Sigmoid colon (tissue), 7 donors: Measurements from ENCODE around the gene ARMH1. TPM values are rescaled to one million over a fixed set of nuclear protein-coding genes. Genes with fewer than 3 reads are reported as not detected.

Experiments
- DNase-seq: peaks from one replicate; pipeline ENCODE4 v3.0.0-alpha.2; 2019
- H3K27ac ChIP-seq, 4 donors: fragments of 200-600 bp; sonication (generic); one replicate each; pipeline ENCODE4 v1.5.1; 2016 to 2019; ENCODE audit warnings: mild to moderate bottlenecking in 1 of 4
- H3K27me3 ChIP-seq, 3 donors: fragments of 200-600 bp; sonication (generic); one replicate each; pipeline ENCODE4 v1.5.1; 2019; ENCODE audit warnings: mild to moderate bottlenecking in 1 of 3
- H3K36me3 ChIP-seq, 4 donors: fragments of 200-600 bp; sonication (generic); one replicate each; pipeline ENCODE4 v1.5.1; 2016 to 2019
- H3K4me1 ChIP-seq, 4 donors: fragments of 200-600 bp; sonication (generic); one replicate each; pipeline ENCODE4 v1.5.1; 2017 to 2019
- H3K4me3 ChIP-seq, 4 donors: fragments of 200-600 bp; sonication (generic); one replicate each; pipeline ENCODE4 v1.5.1; 2017 to 2019; ENCODE audit warnings: mild to moderate bottlenecking in 2 of 4, moderate library complexity in 1 of 4
- H3K9me3 ChIP-seq, 4 donors: fragments of 200-600 bp in 3 of 4; sonication (generic) in 3 of 4; one replicate each; pipeline versions ENCODE4 v1.5.1 to v1.6.1; 2013 to 2019
- CTCF ChIP-seq, 4 experiments: fragments of 450-650 bp in 3 of 4; fragments of 200-600 bp in 1 of 4; IDR thresholded peaks; one replicate each; pipeline ENCODE4 v1.5.1; 2016 to 2019; ENCODE audit warnings: antibody characterized with exemption in 4 of 4, mild to moderate bottlenecking in 3 of 4, moderate library complexity in 2 of 4
- EP300 ChIP-seq, 4 donors: sonication (generic); formaldehyde crosslinking; IDR thresholded peaks; one replicate each; pipeline ENCODE4 v1.6.1; 2017; ENCODE audit warnings: antibody characterized with exemption in 4 of 4
- POLR2A ChIP-seq, 2 donors: fragments of 450-650 bp; IDR thresholded peaks; one replicate each; pipeline ENCODE4 v1.6.1; 2016; ENCODE audit warnings: antibody characterized with exemption in 2 of 2, mild to moderate bottlenecking in 2 of 2, moderate library complexity in 2 of 2
- POLR2AphosphoS5 ChIP-seq, 4 donors: sonication (generic); formaldehyde crosslinking; IDR thresholded peaks; one replicate each; pipeline ENCODE4 v1.6.1; 2017; ENCODE audit warnings: antibody characterized with exemption in 4 of 4
- WGBS, 2 donors: extraction: QIAGEN DNeasy Blood & Tissue Kit; methylation state at CpG; one replicate each; pipeline ENCODE4 v1.1.7; 2013; 5-methylcytosine and 5-hydroxymethylcytosine counted together
- intact Hi-C: fragments of 100-400 bp; cut with DNase I; formaldehyde crosslinking; loops from one replicate; pipeline ENCODE4 v1.15.1; 2023
- polyA plus RNA-seq, 3 donors: library from polyadenylated mRNA; stranded (reverse); fragments of 200-250 nt; gene quantifications; one replicate each; pipeline ENCODE4 v1.2.3, GENCODE V29; 2013
- total RNA-seq, 4 donors: library from RNA; depleted of rRNA; stranded (reverse); fragments of >200 nt; gene quantifications; one replicate each; pipeline ENCODE4 v1.1.0, GENCODE V29; 2016
- donor health status: healthy with polysubstance abuse.
- donor health status: Bipolar disorder and iron deficiency.
- donor health status: healthy.

The ARMH1 gene
- total and polyA plus RNA-seq, 7 donors: 0.33 to 23.0 (median 1.3) TPM; not detected in 3

DNA sequence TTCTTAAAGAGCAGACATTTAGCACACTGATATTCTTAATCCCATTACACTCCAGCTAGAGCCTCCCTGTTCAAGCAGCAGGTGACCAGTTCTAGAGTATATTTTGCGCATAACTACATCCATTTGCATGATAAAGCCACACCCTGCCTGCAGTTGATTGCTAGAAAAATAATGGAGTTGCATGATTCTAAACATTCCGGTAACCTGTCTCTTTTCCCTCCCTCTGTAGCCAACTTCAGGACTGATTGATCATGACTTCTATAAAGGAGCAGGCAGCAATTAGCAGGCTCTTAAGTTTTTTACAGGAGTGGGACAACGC lies 14.9 kb downstream of the ARMH1 start:
- Histone ChIP-seq H3K4me3 (no peak overlapping the region), H3K27me3 (no peaks in the 10 kb centered on the region), H3K4me1 (no peaks in the 10 kb centered on the region), H3K36me3 (no peaks in the 10 kb centered on the region), H3K9me3 (no peaks in the 10 kb centered on the region), H3K27ac (no peak overlapping the region)
- DNase-seq: no peak
- TF ChIP-seq POLR2A (IDR thresholded peaks at IDR 0.05) (no peak), CTCF (IDR thresholded peaks at IDR 0.05) (no peak), EP300 (IDR thresholded peaks at IDR 0.05) (no peak), POLR2AphosphoS5 (IDR thresholded peaks at IDR 0.05) (no peak)
- 54 to 82% methylated on average over 3 of the region's 3 CpGs for WGBS, 2 donors
- intact Hi-C loops: no loop called here

DNA sequence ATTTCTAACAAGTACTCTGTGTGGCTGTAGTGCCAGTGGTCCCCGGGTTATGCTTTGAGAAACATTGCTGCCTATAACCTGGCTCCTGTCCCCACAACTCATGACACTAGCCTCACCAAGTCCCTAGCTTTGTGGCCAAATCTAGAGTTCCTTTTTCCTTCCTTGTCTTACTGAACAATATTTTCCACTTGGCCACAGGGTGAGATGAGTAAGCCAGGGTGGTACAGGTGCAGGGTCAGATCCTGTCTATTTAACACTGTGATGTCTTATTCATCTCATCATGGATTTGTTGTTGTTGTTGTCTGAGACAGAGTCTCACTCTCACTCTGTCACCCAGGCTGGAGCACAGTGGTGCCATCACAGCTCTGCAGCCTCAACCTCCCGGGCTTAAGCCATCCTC lies 18.6 kb downstream of the ARMH1 start:
- H3K36me3 ChIP-seq: no peaks in the 10 kb centered on the region
- 91 to 95% methylated on average over 2 of the region's 2 CpGs for WGBS, 2 donors
- no peaks in the 10 kb centered on the region for H3K9me3 ChIP-seq
- TF ChIP-seq CTCF (IDR thresholded peaks at IDR 0.05): no peak
- no peak for TF ChIP-seq POLR2A (IDR thresholded peaks at IDR 0.05)
- TF ChIP-seq POLR2AphosphoS5 (IDR thresholded peaks at IDR 0.05): no peak
- TF ChIP-seq EP300 (IDR thresholded peaks at IDR 0.05): no peak
- H3K27ac ChIP-seq: no peak overlapping the region
- H3K4me3 ChIP-seq: no peak overlapping the region
- no peaks in the 10 kb centered on the region for H3K4me1 ChIP-seq
- no peaks in the 10 kb centered on the region for H3K27me3 ChIP-seq
- intact Hi-C loops: no loop called here
- DNase-seq: no peak

GRCh38 chr1:44693900-44694299 lies 19.4 kb downstream of the ARMH1 start:
- H3K4me1 ChIP-seq: no peaks in the 10 kb centered on the region
- TF ChIP-seq POLR2AphosphoS5 (IDR thresholded peaks at IDR 0.05): no peak
- TF ChIP-seq CTCF (IDR thresholded peaks at IDR 0.05): no peak
- TF ChIP-seq POLR2A (IDR thresholded peaks at IDR 0.05): no peak
- TF ChIP-seq EP300 (IDR thresholded peaks at IDR 0.05): no peak
- no peak overlapping the region for H3K27ac ChIP-seq
- no peak overlapping the region for H3K4me3 ChIP-seq
- no peak for DNase-seq
- H3K27me3 ChIP-seq: no peaks in the 10 kb centered on the region
- 96 to 99% methylated on average over 3 of the region's 3 CpGs for WGBS, 2 donors
- intact Hi-C loops: no loop called here
- H3K9me3 ChIP-seq: no peaks in the 10 kb centered on the region
- no peaks in the 10 kb centered on the region for H3K36me3 ChIP-seq

DNA sequence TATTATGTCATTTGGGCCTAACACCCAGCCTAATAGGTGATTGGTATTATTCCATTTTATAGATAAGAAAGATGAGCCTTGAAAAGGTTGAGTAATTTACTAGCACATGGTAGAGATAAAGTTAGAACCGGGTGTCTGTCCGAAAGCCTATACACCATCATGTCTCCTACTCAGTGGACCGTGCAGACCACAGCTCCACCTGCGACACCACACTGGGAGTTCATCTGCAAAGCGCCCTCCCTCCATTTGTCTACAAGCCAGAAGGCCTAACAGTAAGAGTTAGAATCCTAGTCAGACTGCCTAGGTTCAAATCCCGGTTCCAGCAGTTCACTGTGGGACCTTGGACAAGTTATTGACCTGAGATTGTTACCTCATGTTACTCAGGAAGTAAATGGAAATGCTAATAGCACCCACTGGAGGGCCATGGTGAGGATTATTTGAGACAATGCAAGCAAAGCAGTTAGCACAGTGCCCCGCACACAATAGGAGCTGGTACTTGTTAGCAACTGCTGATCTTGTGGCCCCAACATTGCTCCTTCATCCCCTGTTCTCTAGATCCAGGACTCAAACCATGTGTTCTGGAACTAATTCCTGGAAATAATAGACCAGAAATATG lies 20.5 kb downstream of the ARMH1 start:
- no peak for TF ChIP-seq POLR2AphosphoS5 (IDR thresholded peaks at IDR 0.05)
- no peak for TF ChIP-seq POLR2A (IDR thresholded peaks at IDR 0.05)
- no peak for TF ChIP-seq CTCF (IDR thresholded peaks at IDR 0.05)
- no peak for TF ChIP-seq EP300 (IDR thresholded peaks at IDR 0.05)
- intact Hi-C loops: no loop called here
- H3K9me3 ChIP-seq: no peaks in the 10 kb centered on the region
- H3K4me1 ChIP-seq: no peaks in the 10 kb centered on the region
- no peak for DNase-seq
- WGBS, 2 donors: 87 to 94% methylated on average over 7 of the region's 7 CpGs
- H3K27me3 ChIP-seq: no peaks in the 10 kb centered on the region
- no peaks in the 10 kb centered on the region for H3K36me3 ChIP-seq
- no peak overlapping the region for H3K4me3 ChIP-seq
- no peak overlapping the region for H3K27ac ChIP-seq

- TF ChIP-seq POLR2AphosphoS5 (IDR thresholded peaks at IDR 0.05): no peak
- no peak for TF ChIP-seq EP300 (IDR thresholded peaks at IDR 0.05)
- TF ChIP-seq CTCF (IDR thresholded peaks at IDR 0.05): no peak
- TF ChIP-seq POLR2A (IDR thresholded peaks at IDR 0.05): no peak
- DNase-seq: no peak
- Histone ChIP-seq H3K4me1 (no peaks in the 10 kb centered on the region), H3K9me3 (no peaks in the 10 kb centered on the region), H3K4me3 (no peak overlapping the region), H3K27ac (no peak overlapping the region), H3K36me3 (no peaks in the 10 kb centered on the region), H3K27me3 (no peaks in the 10 kb centered on the region)
- intact Hi-C loops: no loop called here
- WGBS, 2 donors: 93 to 94% methylated on average over 4 of the region's 4 CpGs
Observed at GRCh38 chr1:44695671-44696070, 21.2 kb downstream of the ARMH1 start.
